ENCODE results near the gene UROD.

DNA sequence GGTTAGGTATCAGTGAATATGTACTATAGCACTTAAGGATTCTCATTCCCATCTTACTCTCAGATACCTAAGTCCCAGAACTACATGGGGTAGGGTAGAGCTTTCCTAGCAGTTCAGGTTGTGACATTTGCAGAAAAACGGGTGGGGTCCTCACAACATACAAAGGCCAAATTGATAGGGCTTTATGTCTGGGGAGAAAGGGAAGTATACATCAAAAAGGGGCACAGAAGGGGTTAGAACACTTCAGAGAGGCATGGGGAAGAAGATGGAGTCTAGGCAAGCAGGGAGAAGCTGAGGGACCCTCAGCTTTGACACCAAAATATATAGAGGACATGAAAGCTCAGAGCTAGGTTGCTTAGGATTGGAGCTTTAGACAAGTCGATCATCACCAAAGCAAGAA lies 3.6 kb downstream of the UROD start:
- TF ChIP-seq, protein P1, sequence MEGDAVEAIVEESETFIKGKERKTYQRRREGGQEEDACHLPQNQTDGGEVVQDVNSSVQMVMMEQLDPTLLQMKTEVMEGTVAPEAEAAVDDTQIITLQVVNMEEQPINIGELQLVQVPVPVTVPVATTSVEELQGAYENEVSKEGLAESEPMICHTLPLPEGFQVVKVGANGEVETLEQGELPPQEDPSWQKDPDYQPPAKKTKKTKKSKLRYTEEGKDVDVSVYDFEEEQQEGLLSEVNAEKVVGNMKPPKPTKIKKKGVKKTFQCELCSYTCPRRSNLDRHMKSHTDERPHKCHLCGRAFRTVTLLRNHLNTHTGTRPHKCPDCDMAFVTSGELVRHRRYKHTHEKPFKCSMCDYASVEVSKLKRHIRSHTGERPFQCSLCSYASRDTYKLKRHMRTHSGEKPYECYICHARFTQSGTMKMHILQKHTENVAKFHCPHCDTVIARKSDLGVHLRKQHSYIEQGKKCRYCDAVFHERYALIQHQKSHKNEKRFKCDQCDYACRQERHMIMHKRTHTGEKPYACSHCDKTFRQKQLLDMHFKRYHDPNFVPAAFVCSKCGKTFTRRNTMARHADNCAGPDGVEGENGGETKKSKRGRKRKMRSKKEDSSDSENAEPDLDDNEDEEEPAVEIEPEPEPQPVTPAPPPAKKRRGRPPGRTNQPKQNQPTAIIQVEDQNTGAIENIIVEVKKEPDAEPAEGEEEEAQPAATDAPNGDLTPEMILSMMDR (conservative IDR thresholded peaks at IDR 0.05; ENCODE audit: low read depth in 2 of 2): no peak
- no peak for TF ChIP-seq CREB1 (CRISPR knock-in tag; IDR thresholded peaks at IDR 0.05; ENCODE audit: low read depth)
- TF ChIP-seq POLR2AphosphoS5 (IDR thresholded peaks at IDR 0.05; ENCODE audit: low read depth): no peak
- TF ChIP-seq EZH2 (IDR thresholded peaks at IDR 0.05; ENCODE audit: low read depth, unreplicated experiment): no peak
- TF ChIP-seq NANOG (IDR thresholded peaks at IDR 0.05; ENCODE audit: borderline replicate concordance): no peak
- no peak for TF ChIP-seq JUNB (IDR thresholded peaks at IDR 0.05; ENCODE audit: unreplicated experiment)
- TF ChIP-seq, protein P2, sequence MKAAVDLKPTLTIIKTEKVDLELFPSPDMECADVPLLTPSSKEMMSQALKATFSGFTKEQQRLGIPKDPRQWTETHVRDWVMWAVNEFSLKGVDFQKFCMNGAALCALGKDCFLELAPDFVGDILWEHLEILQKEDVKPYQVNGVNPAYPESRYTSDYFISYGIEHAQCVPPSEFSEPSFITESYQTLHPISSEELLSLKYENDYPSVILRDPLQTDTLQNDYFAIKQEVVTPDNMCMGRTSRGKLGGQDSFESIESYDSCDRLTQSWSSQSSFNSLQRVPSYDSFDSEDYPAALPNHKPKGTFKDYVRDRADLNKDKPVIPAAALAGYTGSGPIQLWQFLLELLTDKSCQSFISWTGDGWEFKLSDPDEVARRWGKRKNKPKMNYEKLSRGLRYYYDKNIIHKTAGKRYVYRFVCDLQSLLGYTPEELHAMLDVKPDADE (IDR thresholded peaks at IDR 0.05): no peak
- TF ChIP-seq, protein P3, sequence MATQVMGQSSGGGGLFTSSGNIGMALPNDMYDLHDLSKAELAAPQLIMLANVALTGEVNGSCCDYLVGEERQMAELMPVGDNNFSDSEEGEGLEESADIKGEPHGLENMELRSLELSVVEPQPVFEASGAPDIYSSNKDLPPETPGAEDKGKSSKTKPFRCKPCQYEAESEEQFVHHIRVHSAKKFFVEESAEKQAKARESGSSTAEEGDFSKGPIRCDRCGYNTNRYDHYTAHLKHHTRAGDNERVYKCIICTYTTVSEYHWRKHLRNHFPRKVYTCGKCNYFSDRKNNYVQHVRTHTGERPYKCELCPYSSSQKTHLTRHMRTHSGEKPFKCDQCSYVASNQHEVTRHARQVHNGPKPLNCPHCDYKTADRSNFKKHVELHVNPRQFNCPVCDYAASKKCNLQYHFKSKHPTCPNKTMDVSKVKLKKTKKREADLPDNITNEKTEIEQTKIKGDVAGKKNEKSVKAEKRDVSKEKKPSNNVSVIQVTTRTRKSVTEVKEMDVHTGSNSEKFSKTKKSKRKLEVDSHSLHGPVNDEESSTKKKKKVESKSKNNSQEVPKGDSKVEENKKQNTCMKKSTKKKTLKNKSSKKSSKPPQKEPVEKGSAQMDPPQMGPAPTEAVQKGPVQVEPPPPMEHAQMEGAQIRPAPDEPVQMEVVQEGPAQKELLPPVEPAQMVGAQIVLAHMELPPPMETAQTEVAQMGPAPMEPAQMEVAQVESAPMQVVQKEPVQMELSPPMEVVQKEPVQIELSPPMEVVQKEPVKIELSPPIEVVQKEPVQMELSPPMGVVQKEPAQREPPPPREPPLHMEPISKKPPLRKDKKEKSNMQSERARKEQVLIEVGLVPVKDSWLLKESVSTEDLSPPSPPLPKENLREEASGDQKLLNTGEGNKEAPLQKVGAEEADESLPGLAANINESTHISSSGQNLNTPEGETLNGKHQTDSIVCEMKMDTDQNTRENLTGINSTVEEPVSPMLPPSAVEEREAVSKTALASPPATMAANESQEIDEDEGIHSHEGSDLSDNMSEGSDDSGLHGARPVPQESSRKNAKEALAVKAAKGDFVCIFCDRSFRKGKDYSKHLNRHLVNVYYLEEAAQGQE (IDR thresholded peaks at IDR 0.05; ENCODE audit: unreplicated experiment): no peak
- TF ChIP-seq EZH2phosphoT487 (IDR thresholded peaks at IDR 0.05; ENCODE audit: unreplicated experiment): no peak
- TF ChIP-seq, protein P4, sequence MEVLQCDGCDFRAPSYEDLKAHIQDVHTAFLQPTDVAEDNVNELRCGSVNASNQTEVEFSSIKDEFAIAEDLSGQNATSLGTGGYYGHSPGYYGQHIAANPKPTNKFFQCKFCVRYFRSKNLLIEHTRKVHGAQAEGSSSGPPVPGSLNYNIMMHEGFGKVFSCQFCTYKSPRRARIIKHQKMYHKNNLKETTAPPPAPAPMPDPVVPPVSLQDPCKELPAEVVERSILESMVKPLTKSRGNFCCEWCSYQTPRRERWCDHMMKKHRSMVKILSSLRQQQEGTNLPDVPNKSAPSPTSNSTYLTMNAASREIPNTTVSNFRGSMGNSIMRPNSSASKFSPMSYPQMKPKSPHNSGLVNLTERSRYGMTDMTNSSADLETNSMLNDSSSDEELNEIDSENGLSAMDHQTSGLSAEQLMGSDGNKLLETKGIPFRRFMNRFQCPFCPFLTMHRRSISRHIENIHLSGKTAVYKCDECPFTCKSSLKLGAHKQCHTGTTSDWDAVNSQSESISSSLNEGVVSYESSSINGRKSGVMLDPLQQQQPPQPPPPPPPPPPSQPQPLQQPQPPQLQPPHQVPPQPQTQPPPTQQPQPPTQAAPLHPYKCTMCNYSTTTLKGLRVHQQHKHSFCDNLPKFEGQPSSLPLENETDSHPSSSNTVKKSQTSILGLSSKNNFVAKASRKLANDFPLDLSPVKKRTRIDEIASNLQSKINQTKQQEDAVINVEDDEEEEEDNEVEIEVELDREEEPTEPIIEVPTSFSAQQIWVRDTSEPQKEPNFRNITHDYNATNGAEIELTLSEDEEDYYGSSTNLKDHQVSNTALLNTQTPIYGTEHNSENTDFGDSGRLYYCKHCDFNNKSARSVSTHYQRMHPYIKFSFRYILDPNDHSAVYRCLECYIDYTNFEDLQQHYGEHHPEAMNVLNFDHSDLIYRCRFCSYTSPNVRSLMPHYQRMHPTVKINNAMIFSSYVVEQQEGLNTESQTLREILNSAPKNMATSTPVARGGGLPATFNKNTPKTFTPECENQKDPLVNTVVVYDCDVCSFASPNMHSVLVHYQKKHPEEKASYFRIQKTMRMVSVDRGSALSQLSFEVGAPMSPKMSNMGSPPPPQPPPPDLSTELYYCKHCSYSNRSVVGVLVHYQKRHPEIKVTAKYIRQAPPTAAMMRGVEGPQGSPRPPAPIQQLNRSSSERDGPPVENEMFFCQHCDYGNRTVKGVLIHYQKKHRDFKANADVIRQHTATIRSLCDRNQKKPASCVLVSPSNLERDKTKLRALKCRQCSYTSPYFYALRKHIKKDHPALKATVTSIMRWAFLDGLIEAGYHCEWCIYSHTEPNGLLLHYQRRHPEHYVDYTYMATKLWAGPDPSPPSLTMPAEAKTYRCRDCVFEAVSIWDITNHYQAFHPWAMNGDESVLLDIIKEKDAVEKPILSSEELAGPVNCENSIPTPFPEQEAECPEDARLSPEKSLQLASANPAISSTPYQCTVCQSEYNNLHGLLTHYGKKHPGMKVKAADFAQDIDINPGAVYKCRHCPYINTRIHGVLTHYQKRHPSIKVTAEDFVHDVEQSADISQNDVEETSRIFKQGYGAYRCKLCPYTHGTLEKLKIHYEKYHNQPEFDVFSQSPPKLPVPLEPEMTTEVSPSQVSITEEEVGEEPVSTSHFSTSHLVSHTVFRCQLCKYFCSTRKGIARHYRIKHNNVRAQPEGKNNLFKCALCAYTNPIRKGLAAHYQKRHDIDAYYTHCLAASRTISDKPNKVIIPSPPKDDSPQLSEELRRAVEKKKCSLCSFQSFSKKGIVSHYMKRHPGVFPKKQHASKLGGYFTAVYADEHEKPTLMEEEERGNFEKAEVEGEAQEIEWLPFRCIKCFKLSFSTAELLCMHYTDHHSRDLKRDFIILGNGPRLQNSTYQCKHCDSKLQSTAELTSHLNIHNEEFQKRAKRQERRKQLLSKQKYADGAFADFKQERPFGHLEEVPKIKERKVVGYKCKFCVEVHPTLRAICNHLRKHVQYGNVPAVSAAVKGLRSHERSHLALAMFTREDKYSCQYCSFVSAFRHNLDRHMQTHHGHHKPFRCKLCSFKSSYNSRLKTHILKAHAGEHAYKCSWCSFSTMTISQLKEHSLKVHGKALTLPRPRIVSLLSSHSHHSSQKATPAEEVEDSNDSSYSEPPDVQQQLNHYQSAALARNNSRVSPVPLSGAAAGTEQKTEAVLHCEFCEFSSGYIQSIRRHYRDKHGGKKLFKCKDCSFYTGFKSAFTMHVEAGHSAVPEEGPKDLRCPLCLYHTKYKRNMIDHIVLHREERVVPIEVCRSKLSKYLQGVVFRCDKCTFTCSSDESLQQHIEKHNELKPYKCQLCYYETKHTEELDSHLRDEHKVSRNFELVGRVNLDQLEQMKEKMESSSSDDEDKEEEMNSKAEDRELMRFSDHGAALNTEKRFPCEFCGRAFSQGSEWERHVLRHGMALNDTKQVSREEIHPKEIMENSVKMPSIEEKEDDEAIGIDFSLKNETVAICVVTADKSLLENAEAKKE (CRISPR knock-in tag; IDR thresholded peaks at IDR 0.05): no peak
- TF ChIP-seq STAT1 (IDR thresholded peaks at IDR 0.05; ENCODE audit: unreplicated experiment): no peak

Measured in GM23338 (cell line).